Kidney (tissue), 14 donors: Measurements from ENCODE around the gene FLNB. TPM values are rescaled to one million over a fixed set of nuclear protein-coding genes. Genes with fewer than 3 reads are reported as not detected.
A peak's percentile ranks its signal among the peaks of the same experiment; 100 is the strongest.

ENCODE experiments used
- DNase-seq, 5 donors: peaks; one replicate each; pipeline ENCODE4 v3.0.0-alpha.2; 2013 to 2020
- FAIRE-seq: peaks from 2 replicates; lab custom pipeline; 2012; peaks lifted over from hg19 to GRCh38; lab: Jason Lieb, UNC
- H3K27ac ChIP-seq, 2 donors: one replicate each; pipeline ENCODE4 v1.7.0; 2013; ENCODE audit warnings: low read depth in 2 of 2, low read length in 2 of 2, inconsistent platforms in 1 of 2
- H3K27me3 ChIP-seq: one replicate; pipeline ENCODE4 v1.7.1; 2013; ENCODE audit warnings: low read length, inconsistent platforms; ENCODE audit not compliant: control insufficient read depth, insufficient read depth
- H3K36me3 ChIP-seq, 3 donors: one replicate each; pipeline versions ENCODE4 v1.7.0 to v1.7.1; 2013; ENCODE audit warnings: low read length in 3 of 3, control low read depth in 1 of 3, inconsistent platforms in 1 of 3; ENCODE audit not compliant: insufficient read depth in 3 of 3, control insufficient read depth in 2 of 3
- H3K4me1 ChIP-seq, 3 donors: one replicate each; pipeline versions ENCODE4 v1.7.0 to v1.7.1; 2013; ENCODE audit warnings: low read length in 3 of 3, inconsistent platforms in 1 of 3, low read depth in 1 of 3; ENCODE audit not compliant: control insufficient read depth in 2 of 3, insufficient read depth in 2 of 3
- H3K4me3 ChIP-seq, 3 donors: one replicate each; pipeline versions ENCODE4 v1.7.0 to v1.8.1; 2013; ENCODE audit warnings: low read length in 3 of 3, control low read depth in 1 of 3, inconsistent platforms in 1 of 3
- H3K9ac ChIP-seq, 3 donors: one replicate each; pipeline versions ENCODE4 v1.7.0 to v1.7.1; 2013; ENCODE audit warnings: low read length in 3 of 3, control low read depth in 1 of 3, inconsistent platforms in 1 of 3
- H3K9me3 ChIP-seq, 3 donors: one replicate each; pipeline versions ENCODE4 v1.7.0 to v1.7.1; 2013; ENCODE audit warnings: low read length in 3 of 3, control low read depth in 1 of 3, inconsistent platforms in 1 of 3; ENCODE audit not compliant: control insufficient read depth in 2 of 3, insufficient read depth in 1 of 3
- intact Hi-C: fragments of 100-400 bp; cut with DNase I; formaldehyde crosslinking; loops from one replicate; pipeline ENCODE4 v1.11.1; 2022
- polyA plus RNA-seq: library from polyadenylated mRNA; stranded (reverse); fragments of 350-450 nt; fragmentation: Illumina TruSeq; extraction: RNeasy Lipid Tissue Mini Kit (QIAGEN cat#74804); gene quantifications from one replicate; pipeline ENCODE4 v1.2.3, GENCODE V29; 2014; ENCODE audit warnings: low read depth, low replicate concordance; ENCODE audit not compliant: insufficient read depth
- total RNA-seq: library from RNA; stranded (reverse); fragmentation: NEBNext Ultra II Directional; extraction: Animal tissue kit (Norgen Biotek cat#: 25700); gene quantifications from one replicate; pipeline ENCODE4 v1.2.1, GENCODE V29; 2021
- TF ChIP-seq, protein P1 (sequence below): IDR thresholded peaks from 3 replicates; pipeline ENCODE4 v1.5.1; 2012; ENCODE audit warnings: mild to moderate bottlenecking, moderate library complexity, borderline replicate concordance; ENCODE audit not compliant: insufficient read depth; ENCODE audit errors: extremely low read depth
- donor health status: control.
- donor health status: control.
- donor health status: control.
- donor health status: control.
- donor health status: control.
- donor health status: DM: yes; HTN: yes; CAD: no.
- donor health status: Normal renal cell carcinoma (clear cell type).

FLNB gene
- total and polyA plus RNA-seq, 2 donors from 2014 or later = 115 to 216 TPM

DNA sequence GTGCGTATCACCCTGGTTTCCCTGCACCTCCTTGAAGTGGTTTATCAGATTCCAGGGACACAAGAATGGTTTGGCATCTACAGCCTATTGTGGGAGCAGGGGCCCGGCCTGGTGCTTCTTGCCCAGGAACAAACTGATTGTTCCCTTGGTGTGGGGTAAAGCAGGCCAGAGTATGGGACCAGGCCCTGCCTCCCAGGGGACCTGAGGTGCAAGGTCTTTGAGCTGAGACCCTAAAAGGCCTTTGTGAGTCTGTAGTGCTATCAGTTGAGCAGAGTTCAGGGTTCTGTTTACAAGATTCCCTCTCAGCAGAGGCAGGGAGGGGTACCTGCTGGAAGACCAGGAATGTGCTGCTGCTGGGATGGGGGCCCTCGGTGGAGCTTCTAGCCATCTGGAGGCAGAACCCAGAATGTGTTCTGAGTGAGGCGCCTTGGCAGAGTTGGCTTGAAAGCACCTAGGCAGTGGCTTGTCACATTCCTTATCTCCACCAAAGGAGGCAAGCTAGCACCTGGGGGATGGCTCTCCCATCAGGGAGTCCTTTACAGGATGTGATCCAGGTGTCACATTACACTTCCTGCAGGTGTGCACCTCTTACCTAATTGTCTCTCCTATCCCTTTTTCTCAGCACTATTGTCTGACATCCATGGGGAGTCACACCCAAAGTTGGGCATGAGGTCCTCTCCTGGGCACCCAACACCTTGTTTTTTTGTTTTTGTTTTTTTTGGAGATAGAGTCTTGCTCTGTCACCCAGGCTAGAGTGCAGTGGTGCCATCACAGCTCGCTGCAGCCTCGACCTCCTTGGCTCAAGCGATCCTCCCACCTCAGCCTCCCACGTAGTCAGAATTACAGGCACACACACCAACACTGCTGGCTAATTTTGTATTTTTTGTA, 13.1 kb downstream of the FLNB start:
- DNase-seq = no peak
- Histone ChIP-seq H3K4me3 (no peak overlapping the region), H3K9ac (peak overlapping the region in 2 of 3 donors; percentile 44 to 65), H3K9me3 (no peaks in the 10 kb centered on the region), H3K27me3 (no peaks in the 10 kb centered on the region), H3K27ac (peak overlapping the region; percentile 92 to 94), H3K36me3 (no peaks in the 10 kb centered on the region), H3K4me1 (peaks cover 0 to 59% (median 43%) of the 10 kb centered on the region in 3 donors)
- TF ChIP-seq, protein P1, sequence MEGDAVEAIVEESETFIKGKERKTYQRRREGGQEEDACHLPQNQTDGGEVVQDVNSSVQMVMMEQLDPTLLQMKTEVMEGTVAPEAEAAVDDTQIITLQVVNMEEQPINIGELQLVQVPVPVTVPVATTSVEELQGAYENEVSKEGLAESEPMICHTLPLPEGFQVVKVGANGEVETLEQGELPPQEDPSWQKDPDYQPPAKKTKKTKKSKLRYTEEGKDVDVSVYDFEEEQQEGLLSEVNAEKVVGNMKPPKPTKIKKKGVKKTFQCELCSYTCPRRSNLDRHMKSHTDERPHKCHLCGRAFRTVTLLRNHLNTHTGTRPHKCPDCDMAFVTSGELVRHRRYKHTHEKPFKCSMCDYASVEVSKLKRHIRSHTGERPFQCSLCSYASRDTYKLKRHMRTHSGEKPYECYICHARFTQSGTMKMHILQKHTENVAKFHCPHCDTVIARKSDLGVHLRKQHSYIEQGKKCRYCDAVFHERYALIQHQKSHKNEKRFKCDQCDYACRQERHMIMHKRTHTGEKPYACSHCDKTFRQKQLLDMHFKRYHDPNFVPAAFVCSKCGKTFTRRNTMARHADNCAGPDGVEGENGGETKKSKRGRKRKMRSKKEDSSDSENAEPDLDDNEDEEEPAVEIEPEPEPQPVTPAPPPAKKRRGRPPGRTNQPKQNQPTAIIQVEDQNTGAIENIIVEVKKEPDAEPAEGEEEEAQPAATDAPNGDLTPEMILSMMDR = no peak
- intact Hi-C loops = no loop called here
- FAIRE-seq = no peak

DNA sequence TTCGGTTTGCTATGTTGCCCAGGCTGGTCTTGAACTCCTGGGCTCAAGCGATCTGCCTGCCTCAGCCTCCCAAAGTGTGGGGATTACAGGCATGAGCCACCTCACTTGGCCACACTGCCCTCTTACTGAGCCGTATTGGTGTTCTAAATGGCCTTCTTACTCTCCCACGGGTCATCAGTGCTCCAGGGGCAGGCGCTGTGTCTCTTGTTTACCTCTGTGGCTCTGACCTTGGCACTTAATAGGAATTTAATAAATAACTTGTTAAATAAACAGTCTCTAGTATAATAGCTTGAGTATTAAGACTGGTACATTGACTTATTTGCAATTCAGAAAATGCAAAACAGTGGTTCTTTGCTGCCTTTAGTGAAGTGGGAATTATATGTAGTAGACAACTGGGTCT, 13.7 kb downstream of the FLNB start:
- Histone ChIP-seq H3K9ac (peak overlapping the region in 1 of 3 donors; percentile 65), H3K9me3 (no peaks in the 10 kb centered on the region), H3K4me3 (no peak overlapping the region), H3K4me1 (peaks cover 0 to 61% (median 46%) of the 10 kb centered on the region in 3 donors), H3K27ac (peak overlapping the region; percentile 92 to 94), H3K27me3 (no peaks in the 10 kb centered on the region), H3K36me3 (no peaks in the 10 kb centered on the region)
- DNase-seq = no peak
- FAIRE-seq = peak; percentile 45
- intact Hi-C loops = no loop called here
- TF ChIP-seq, protein P1 = no peak

DNA sequence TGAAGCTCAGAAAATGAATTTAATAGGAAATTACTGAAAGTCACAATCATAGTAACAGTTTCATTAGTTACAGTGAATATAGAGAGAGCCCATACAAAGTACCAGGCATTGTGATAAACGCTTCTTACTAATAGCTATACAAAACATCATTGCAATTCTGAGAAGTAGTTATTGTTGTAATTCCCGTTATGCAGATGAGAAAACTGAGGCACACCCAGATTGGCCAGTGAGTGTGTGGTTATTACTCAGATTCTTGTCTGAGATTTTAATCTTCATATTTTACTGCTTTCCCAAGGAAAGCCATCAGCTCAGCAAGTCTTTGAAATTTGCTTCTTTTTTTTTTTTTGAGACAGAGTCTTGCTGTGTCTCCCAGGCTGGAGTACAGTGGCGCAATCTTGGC, 14.3 kb downstream of the FLNB start:
- FAIRE-seq (no peak), DNase-seq (no peak)
- no peaks in the 10 kb centered on the region for H3K27me3 ChIP-seq
- H3K4me1 ChIP-seq = peaks cover 0 to 61% (median 46%) of the 10 kb centered on the region in 3 donors
- H3K9ac ChIP-seq = no peak overlapping the region
- TF ChIP-seq, protein P1 = no peak
- H3K9me3 ChIP-seq = no peaks in the 10 kb centered on the region
- intact Hi-C loops = no loop called here
- H3K4me3 ChIP-seq = no peak overlapping the region
- H3K36me3 ChIP-seq = no peaks in the 10 kb centered on the region
- peak overlapping the region; percentile 1 to 92 for H3K27ac ChIP-seq
